GM18505 (cell line): ENCODE data around the gene PRDX4.

ENCODE experiments used
- ATAC-seq: cut with Tn5 transposase; IDR thresholded peaks from one replicate; pipeline ENCODE4 v1.9.1; 2021; ENCODE audit not compliant: unreplicated experiment
- POLR2A ChIP-seq: IDR thresholded peaks from 4 replicates; pipeline ENCODE4 v1.6.1; 2011; ENCODE audit warnings: borderline replicate concordance; ENCODE audit not compliant: insufficient read depth, insufficient read length; ENCODE audit errors: extremely low read depth

Gene PRDX4

GRCh38 chrX:23720117-23720677 is 52.9 kb downstream of the PRDX4 start:
- no peak for ATAC-seq
- no peak for TF ChIP-seq POLR2A

GRCh38 chrX:23726191-23726590 is 58.9 kb downstream of the PRDX4 start:
- ATAC-seq: no peak
- no peak for TF ChIP-seq POLR2A

GRCh38 chrX:23727206-23727605 is 59.9 kb downstream of the PRDX4 start:
- ATAC-seq: no peak
- no peak for TF ChIP-seq POLR2A

- TF ChIP-seq POLR2A: no peak
- no peak for ATAC-seq
Observed at GRCh38 chrX:23729214-23729613, 61.9 kb downstream of the PRDX4 start.

GRCh38 chrX:23731951-23732350 is 64.7 kb downstream of the PRDX4 start:
- ATAC-seq: no peak
- no peak for TF ChIP-seq POLR2A

- peak; percentile 78 for ATAC-seq
- TF ChIP-seq POLR2A: no peak
Observed at GRCh38 chrX:23732704-23733103, 65.4 kb downstream of the PRDX4 start.
